Neural crest cell (in vitro differentiated cells): ENCODE measurements around the gene SPAAR. TPM values are rescaled to one million over a fixed set of nuclear protein-coding genes. Genes with fewer than 3 reads are reported as not detected.

ENCODE experiments used
- DNase-seq: peaks from one replicate; pipeline ENCODE4 v3.0.0; 2021; ENCODE audit warnings: low read depth, mixed read lengths, low spot score
- H3K27ac Mint-ChIP-seq: one replicate; pipeline ENCODE4 v1.8.0; 2021; ENCODE audit warnings: mild to moderate bottlenecking, mixed read lengths; ENCODE audit not compliant: unreplicated experiment
- H3K27me3 Mint-ChIP-seq: 2 replicates; pipeline ENCODE4 v1.8.0; 2021; ENCODE audit warnings: low read depth, mild to moderate bottlenecking, mixed read lengths
- H3K36me3 Mint-ChIP-seq: 2 replicates; pipeline ENCODE4 v1.8.0; 2021; ENCODE audit warnings: low read depth, mild to moderate bottlenecking, mixed read lengths
- H3K4me1 Mint-ChIP-seq: 2 replicates; pipeline ENCODE4 v1.8.0; 2021; ENCODE audit warnings: mixed read lengths
- H3K4me3 Mint-ChIP-seq: one replicate; pipeline ENCODE4 v1.8.0; 2021; ENCODE audit warnings: mild to moderate bottlenecking, mixed read lengths
- H3K9me3 Mint-ChIP-seq: 2 replicates; pipeline ENCODE4 v1.8.0; 2021; ENCODE audit warnings: mixed read lengths
- total RNA-seq: library from RNA; stranded (reverse); gene quantifications from 2 replicates; pipeline ENCODE4 v1.2.1, GENCODE V29; 2021
- TF ChIP-seq, protein P1 (sequence below): fragments of 200-600 bp; sonication (generic); conservative IDR thresholded peaks from 2 replicates; pipeline ENCODE4 v1.5.0; 2021; ENCODE audit warnings: antibody characterized with exemption, mild to moderate bottlenecking

SPAAR gene
- total RNA-seq, 1 donor from 2014 or later, result not detected

DNA sequence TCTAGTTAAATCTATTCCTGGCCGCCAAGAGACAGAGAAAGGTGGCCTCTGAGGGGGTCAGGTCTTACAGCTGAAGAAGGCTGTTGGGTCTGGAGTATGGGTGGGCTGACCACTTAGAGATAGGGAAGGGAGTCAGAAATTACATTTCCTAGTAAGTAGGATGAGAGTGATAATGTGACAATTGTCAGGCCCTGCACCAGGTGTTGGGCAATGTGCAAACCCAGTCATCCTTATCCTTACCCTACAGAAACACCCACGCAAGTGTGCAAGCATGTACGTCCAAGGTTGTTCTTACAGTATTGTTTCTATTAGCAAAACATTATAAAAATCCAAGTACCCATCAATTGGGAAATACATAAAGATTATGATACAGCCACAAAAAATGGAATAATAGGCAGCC, 9.5 kb downstream of the SPAAR start:
- Mint-ChIP-seq H3K4me3 (no peak overlapping the region), H3K27ac (no peak overlapping the region), H3K9me3 (no peaks in the 10 kb centered on the region), H3K27me3 (no peaks in the 10 kb centered on the region), H3K4me1 (peaks cover 5% of the 10 kb centered on the region), H3K36me3 (no peaks in the 10 kb centered on the region)
- TF ChIP-seq, protein P1, sequence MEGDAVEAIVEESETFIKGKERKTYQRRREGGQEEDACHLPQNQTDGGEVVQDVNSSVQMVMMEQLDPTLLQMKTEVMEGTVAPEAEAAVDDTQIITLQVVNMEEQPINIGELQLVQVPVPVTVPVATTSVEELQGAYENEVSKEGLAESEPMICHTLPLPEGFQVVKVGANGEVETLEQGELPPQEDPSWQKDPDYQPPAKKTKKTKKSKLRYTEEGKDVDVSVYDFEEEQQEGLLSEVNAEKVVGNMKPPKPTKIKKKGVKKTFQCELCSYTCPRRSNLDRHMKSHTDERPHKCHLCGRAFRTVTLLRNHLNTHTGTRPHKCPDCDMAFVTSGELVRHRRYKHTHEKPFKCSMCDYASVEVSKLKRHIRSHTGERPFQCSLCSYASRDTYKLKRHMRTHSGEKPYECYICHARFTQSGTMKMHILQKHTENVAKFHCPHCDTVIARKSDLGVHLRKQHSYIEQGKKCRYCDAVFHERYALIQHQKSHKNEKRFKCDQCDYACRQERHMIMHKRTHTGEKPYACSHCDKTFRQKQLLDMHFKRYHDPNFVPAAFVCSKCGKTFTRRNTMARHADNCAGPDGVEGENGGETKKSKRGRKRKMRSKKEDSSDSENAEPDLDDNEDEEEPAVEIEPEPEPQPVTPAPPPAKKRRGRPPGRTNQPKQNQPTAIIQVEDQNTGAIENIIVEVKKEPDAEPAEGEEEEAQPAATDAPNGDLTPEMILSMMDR, result no peak
- no peak for DNase-seq

GRCh38 chr9:35919212-35920008, 10.1 kb downstream of the SPAAR start:
- H3K36me3 Mint-ChIP-seq, result no peaks in the 10 kb centered on the region
- no peak for DNase-seq
- H3K27ac Mint-ChIP-seq, result no peak overlapping the region
- TF ChIP-seq, protein P1, result no peak
- no peaks in the 10 kb centered on the region for H3K9me3 Mint-ChIP-seq
- H3K4me3 Mint-ChIP-seq, result no peak overlapping the region
- H3K27me3 Mint-ChIP-seq, result no peaks in the 10 kb centered on the region
- peaks cover 11% of the 10 kb centered on the region for H3K4me1 Mint-ChIP-seq

DNA sequence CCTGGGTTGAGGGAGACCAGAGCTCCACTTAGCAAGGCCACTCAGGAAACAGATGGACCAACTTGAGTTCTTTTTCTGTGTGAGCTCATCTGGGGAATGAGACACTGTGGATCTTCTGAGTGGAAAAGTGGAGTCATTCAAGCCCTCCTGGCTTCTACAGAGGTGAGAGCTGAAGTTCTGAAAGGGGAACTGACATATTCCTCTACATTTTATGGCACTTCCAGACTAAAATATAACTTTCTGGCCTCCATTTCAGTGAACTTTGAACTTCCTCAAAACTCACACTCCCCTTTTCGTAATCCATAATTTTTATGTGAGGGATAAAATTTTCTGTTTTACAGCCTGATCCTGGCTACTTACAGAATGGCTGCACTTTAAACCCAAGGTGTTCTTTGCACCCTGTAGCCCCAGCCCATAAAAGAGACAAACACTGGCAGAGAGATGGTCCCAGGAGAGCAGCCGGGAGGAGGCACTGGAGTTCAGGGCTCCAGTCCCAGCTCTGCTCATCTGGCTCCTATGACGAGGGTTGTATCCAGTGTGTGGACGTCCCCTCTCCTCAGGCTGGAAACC, 10.8 kb downstream of the SPAAR start:
- TF ChIP-seq, protein P1, result no peak
- Mint-ChIP-seq H3K9me3 (no peaks in the 10 kb centered on the region), H3K36me3 (no peaks in the 10 kb centered on the region), H3K4me1 (peaks cover 15% of the 10 kb centered on the region), H3K27me3 (no peaks in the 10 kb centered on the region), H3K4me3 (no peak overlapping the region), H3K27ac (no peak overlapping the region)
- DNase-seq, result no peak

- no peak overlapping the region for H3K4me3 Mint-ChIP-seq
- H3K27ac Mint-ChIP-seq, result no peak overlapping the region
- no peak for DNase-seq
- H3K4me1 Mint-ChIP-seq, result peaks cover 15% of the 10 kb centered on the region
- H3K9me3 Mint-ChIP-seq, result no peaks in the 10 kb centered on the region
- peaks cover 7% of the 10 kb centered on the region for H3K27me3 Mint-ChIP-seq
- TF ChIP-seq, protein P1, result no peak
- H3K36me3 Mint-ChIP-seq, result no peaks in the 10 kb centered on the region
Observed at GRCh38 chr9:35923598-35923926, 14.3 kb downstream of the SPAAR start.

DNA sequence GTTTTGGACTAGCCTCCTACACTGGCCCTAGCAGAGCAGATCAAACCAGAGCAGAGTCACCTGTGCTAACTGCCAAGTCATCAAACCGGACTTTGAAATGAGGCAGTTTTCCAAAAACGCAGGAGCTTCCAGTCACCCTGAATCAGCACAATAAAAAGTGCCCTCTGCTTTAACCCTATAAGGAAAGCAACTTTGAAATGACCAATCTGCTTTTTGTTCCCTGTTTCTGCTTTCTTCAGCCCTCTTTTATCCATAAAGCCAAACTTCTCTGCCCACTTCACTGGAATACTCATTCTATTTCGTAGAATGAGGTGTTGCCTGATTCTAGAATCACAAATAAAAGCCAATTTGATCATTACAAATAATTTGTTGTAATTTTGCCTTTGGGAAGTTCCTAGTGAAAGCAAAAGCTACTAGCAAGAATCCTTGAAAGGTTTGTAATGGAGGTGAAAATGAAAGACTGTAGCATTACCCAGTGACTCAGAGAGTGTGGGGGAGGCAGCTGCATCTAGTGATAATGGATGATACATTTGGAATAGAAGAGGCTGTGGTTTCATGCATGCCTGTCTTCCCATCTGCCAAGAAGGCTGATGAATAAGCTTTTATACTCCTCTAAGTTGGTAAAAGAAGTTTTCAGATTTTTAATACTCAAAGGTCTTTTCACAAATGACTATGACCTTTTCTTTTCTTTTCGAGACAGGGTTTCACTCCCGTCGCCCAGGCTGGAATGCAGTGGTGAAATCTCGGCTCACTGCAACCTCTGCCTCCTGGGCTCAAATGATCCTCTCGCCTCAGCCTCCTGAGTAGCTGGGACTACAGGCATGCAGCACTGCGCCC, 14.9 kb downstream of the SPAAR start:
- Mint-ChIP-seq H3K27me3 (peaks cover 7% of the 10 kb centered on the region), H3K27ac (no peak overlapping the region), H3K36me3 (no peaks in the 10 kb centered on the region), H3K4me3 (no peak overlapping the region), H3K4me1 (peaks cover 15% of the 10 kb centered on the region), H3K9me3 (no peaks in the 10 kb centered on the region)
- no peak for DNase-seq
- TF ChIP-seq, protein P1, result no peak
